Common myeloid progenitor, CD34-positive (primary cell): ENCODE results near the gene CDH4.

ENCODE experiments used
- CTCF ChIA-PET: fragments of 350-600 bp; sonication (Branson Sonifier 250); formaldehyde crosslinking; loops from one replicate; lab custom pipeline; 2021; ENCODE audit warnings: antibody characterized with exemption; lab: Charles Lee
- POLR2A ChIA-PET: fragments of 350-600 bp; sonication (Branson Sonifier 250); formaldehyde crosslinking; loops from one replicate; lab custom pipeline; 2021; ENCODE audit warnings: antibody characterized with exemption; lab: Charles Lee
- DNase-seq, 3 donors: peaks; one replicate each; pipeline versions ENCODE4 v3.0.0 to v3.0.0-alpha.2; 2013
- H3K27ac ChIP-seq, 2 experiments: 1 replicate in 1 of 2; 2 replicates in 1 of 2; pipeline ENCODE4 v1.7.0; 2013; ENCODE audit warnings: inconsistent platforms in 2 of 2, low read length in 2 of 2, mild to moderate bottlenecking in 2 of 2, low read depth in 1 of 2, moderate library complexity in 1 of 2; ENCODE audit not compliant: severe bottlenecking in 2 of 2, insufficient read depth in 1 of 2, poor library complexity in 1 of 2
- H3K27me3 ChIP-seq, 5 experiments: replicated peaks in 2 of 5; 1 replicate in 3 of 5; 2 replicates in 2 of 5; pipeline versions ENCODE4 v1.6.1 to v1.7.0; 2013; ENCODE audit warnings: low read length in 4 of 5, mild to moderate bottlenecking in 2 of 5, moderate library complexity in 2 of 5, inconsistent platforms in 1 of 5; ENCODE audit not compliant: insufficient read depth in 5 of 5, control insufficient read depth in 4 of 5
- H3K36me3 ChIP-seq, 4 experiments: 1 replicate in 2 of 4; 2 replicates in 2 of 4; pipeline versions ENCODE4 v1.6.1 to v1.7.0; 2013; ENCODE audit warnings: low read length in 3 of 4, control low read depth in 1 of 4, mild to moderate bottlenecking in 1 of 4; ENCODE audit not compliant: control insufficient read depth in 4 of 4, insufficient read depth in 4 of 4
- H3K4me1 ChIP-seq, 4 experiments: 1 replicate in 3 of 4; 2 replicates in 1 of 4; pipeline versions ENCODE4 v1.6.1 to v1.7.1; 2013; ENCODE audit warnings: low read length in 3 of 4, mild to moderate bottlenecking in 3 of 4, control low read depth in 1 of 4, inconsistent platforms in 1 of 4, moderate library complexity in 1 of 4; ENCODE audit not compliant: control insufficient read depth in 4 of 4, insufficient read depth in 4 of 4; ENCODE audit errors: control extremely low read depth in 1 of 4
- H3K4me3 ChIP-seq, 7 experiments: 1 replicate in 4 of 7; 2 replicates in 3 of 7; pipeline versions ENCODE4 v1.5.1 to v1.7.0; 2013; ENCODE audit warnings: mild to moderate bottlenecking in 7 of 7, low read length in 6 of 7, moderate library complexity in 6 of 7, inconsistent platforms in 2 of 7, low read depth in 2 of 7, control low read depth in 1 of 7; ENCODE audit not compliant: insufficient read depth in 4 of 7, control insufficient read depth in 1 of 7; ENCODE audit errors: extremely low read depth in 1 of 7
- H3K9me3 ChIP-seq, 5 experiments: 1 replicate in 4 of 5; 2 replicates in 1 of 5; pipeline versions ENCODE4 v1.6.1 to v1.7.1; 2013; ENCODE audit warnings: low read length in 4 of 5, mild to moderate bottlenecking in 2 of 5, inconsistent platforms in 1 of 5, low read depth in 1 of 5, moderate library complexity in 1 of 5; ENCODE audit not compliant: control insufficient read depth in 4 of 5, insufficient read depth in 2 of 5; ENCODE audit errors: control extremely low read depth in 1 of 5
- WGBS: methylation state at CpG from one replicate; pipeline ENCODE4 v1.1.5; 2013; ENCODE audit not compliant: insufficient coverage; 5-methylcytosine and 5-hydroxymethylcytosine counted together

Gene CDH4

GRCh38 chr20:61757678-61758563 lies 505.9 kb downstream of the CDH4 start:
- CTCF ChIA-PET: no interaction called here
- 93% methylated on average over 22 of the region's 25 CpGs for WGBS
- peaks cover 0 to 8% (median 0%) of the 10 kb centered on the region in 5 experiments for H3K9me3 ChIP-seq
- H3K4me3 ChIP-seq: no peak overlapping the region
- H3K27me3 ChIP-seq: peaks cover 0 to 3% (median 0%) of the 10 kb centered on the region in 5 experiments
- peaks cover 0 to 9% (median 0%) of the 10 kb centered on the region in 4 experiments for H3K4me1 ChIP-seq
- no peak for DNase-seq
- no peak overlapping the region for H3K27ac ChIP-seq
- POLR2A ChIA-PET: no interaction called here
- no peaks in the 10 kb centered on the region for H3K36me3 ChIP-seq

- Histone ChIP-seq H3K36me3 (no peaks in the 10 kb centered on the region), H3K4me1 (peaks cover 0 to 2% (median 0%) of the 10 kb centered on the region in 4 experiments), H3K4me3 (no peak overlapping the region), H3K9me3 (peaks cover 0 to 8% (median 0%) of the 10 kb centered on the region in 5 experiments), H3K27ac (no peak overlapping the region), H3K27me3 (peaks cover 0 to 3% (median 0%) of the 10 kb centered on the region in 5 experiments)
- ChIA-PET POLR2A (no interaction called here), CTCF (no interaction called here)
- DNase-seq: no peak
- WGBS: 98% methylated on average over 25 of the region's 25 CpGs
Observed at GRCh38 chr20:61758564-61759200, 506.6 kb downstream of the CDH4 start.

DNA sequence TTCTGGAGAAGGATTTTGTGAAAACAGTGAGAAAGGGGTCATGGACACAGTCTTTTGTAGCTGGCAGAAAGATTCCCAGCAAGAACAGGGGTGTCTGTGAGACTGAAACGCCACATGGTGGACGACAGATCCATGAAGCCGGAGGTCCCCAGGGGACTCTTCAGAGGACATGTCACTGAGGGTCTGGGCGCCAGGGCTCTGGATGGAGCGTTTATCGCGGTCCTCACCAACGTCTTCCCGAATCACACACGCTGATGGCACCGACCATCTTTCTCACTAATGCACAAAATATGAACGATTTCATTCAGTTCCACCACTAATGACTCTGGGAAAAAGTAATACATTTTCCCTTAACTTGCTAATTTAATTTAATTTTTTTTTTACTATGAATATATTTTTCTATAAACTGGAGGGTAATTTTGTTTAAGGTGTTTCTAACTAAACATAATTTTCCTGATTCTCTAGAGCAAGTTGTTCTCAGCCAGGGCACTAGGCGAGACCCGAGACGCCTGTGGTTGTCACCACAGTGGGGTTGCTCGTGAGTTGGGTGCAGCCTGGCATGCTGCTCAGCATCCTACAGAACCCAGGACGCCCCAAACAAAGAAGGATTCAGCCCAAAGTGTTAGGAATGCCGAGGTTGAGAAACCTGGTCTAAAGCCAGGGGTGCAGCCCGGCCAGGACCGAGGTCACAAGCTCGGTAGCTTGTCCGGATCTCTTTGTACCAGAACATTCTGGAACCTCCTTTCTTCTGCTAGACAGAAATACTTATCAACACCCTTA lies 507.4 kb downstream of the CDH4 start:
- DNase-seq: no peak
- CTCF ChIA-PET: no interaction called here
- Histone ChIP-seq H3K4me3 (no peak overlapping the region), H3K27ac (no peak overlapping the region), H3K4me1 (no peaks in the 10 kb centered on the region), H3K36me3 (no peaks in the 10 kb centered on the region), H3K9me3 (peaks cover 0 to 8% (median 0%) of the 10 kb centered on the region in 5 experiments), H3K27me3 (peaks cover 0 to 2% (median 0%) of the 10 kb centered on the region in 5 experiments)
- 87% methylated on average over 11 of the region's 22 CpGs for WGBS
- POLR2A ChIA-PET: no interaction called here

DNA sequence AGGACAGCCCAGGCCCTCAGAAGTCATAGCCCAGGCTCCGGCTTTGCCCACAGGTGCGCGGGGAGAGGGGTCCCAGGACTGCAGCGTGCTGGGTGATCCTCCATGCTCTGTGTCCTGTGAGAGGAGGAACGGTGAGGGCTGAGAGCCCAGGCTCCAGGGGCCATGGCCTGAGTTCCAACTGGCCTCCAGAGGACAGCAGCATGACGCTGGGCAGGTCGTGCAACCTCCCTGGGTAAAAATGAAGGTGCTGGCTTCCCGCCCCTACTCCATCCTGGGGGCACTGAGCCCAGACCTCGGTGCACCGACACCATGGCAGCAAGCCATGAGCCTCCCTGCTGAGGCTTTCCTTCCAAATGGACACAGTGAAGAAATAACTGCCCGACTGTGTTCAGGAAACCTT lies 508.3 kb downstream of the CDH4 start:
- H3K27me3 ChIP-seq: no peaks in the 10 kb centered on the region
- peaks cover 0 to 8% (median 0%) of the 10 kb centered on the region in 5 experiments for H3K9me3 ChIP-seq
- no peaks in the 10 kb centered on the region for H3K4me1 ChIP-seq
- H3K4me3 ChIP-seq: no peak overlapping the region
- no peaks in the 10 kb centered on the region for H3K36me3 ChIP-seq
- CTCF ChIA-PET: no interaction called here
- POLR2A ChIA-PET: no interaction called here
- no peak for DNase-seq
- WGBS: 85% methylated on average over 10 of the region's 11 CpGs
- H3K27ac ChIP-seq: no peak overlapping the region

GRCh38 chr20:61760731-61761130 lies 508.7 kb downstream of the CDH4 start:
- CTCF ChIA-PET: no interaction called here
- H3K27me3 ChIP-seq: no peaks in the 10 kb centered on the region
- H3K9me3 ChIP-seq: peaks cover 0 to 8% (median 0%) of the 10 kb centered on the region in 5 experiments
- no peaks in the 10 kb centered on the region for H3K4me1 ChIP-seq
- H3K4me3 ChIP-seq: no peak overlapping the region
- H3K27ac ChIP-seq: no peak overlapping the region
- H3K36me3 ChIP-seq: no peaks in the 10 kb centered on the region
- POLR2A ChIA-PET: no interaction called here
- no peak for DNase-seq
- 95% methylated on average over 4 of the region's 7 CpGs for WGBS

GRCh38 chr20:61761453-61762166 lies 509.5 kb downstream of the CDH4 start:
- no peak overlapping the region for H3K27ac ChIP-seq
- POLR2A ChIA-PET: no interaction called here
- peaks cover 0 to 8% (median 0%) of the 10 kb centered on the region in 5 experiments for H3K9me3 ChIP-seq
- H3K27me3 ChIP-seq: no peaks in the 10 kb centered on the region
- no peak for DNase-seq
- CTCF ChIA-PET: interaction anchor here (1.3 kb wide), 1 partner anchor 8 kb away, joined by 3 read pairs; no protein-coding TSS in a partner anchor
- no peak overlapping the region for H3K4me3 ChIP-seq
- no peaks in the 10 kb centered on the region for H3K36me3 ChIP-seq
- no peaks in the 10 kb centered on the region for H3K4me1 ChIP-seq
- WGBS: 96% methylated on average over 22 of the region's 25 CpGs
